HEK293 (cell line): ENCODE data around the gene NADK.
"Not testable (repeated sequence)": the region's sequence is repeated elsewhere in the genome, so short reads cannot be mapped to it uniquely, and the experiment has no call there.

Experiments
- CTCF ChIA-PET: fragments of 350-600 bp; formaldehyde crosslinking; extraction: SDS; loops from one replicate; lab custom pipeline; 2021; ENCODE audit warnings: antibody characterized with exemption; lab: Yijun Ruan, JAX
- POLR2A ChIA-PET: fragments of 300-600 bp; formaldehyde crosslinking; extraction: SDS; loops from one replicate; lab custom pipeline; 2020; ENCODE audit warnings: antibody characterized with exemption, inconsistent platforms; lab: Yijun Ruan, JAX
- H3K27ac ChIP-seq: fragments of 200-500 bp; sonication (Bioruptor generic); 2 replicates; pipeline ENCODE4 v1.5.1; 2014; ENCODE audit warnings: low read depth, low read length, control low read depth, inconsistent platforms; ENCODE audit errors: extremely low read depth
- H3K36me3 ChIP-seq, 2 experiments: fragments of 200-500 bp in 1 of 2; sonication (Bioruptor generic) in 1 of 2; 1 replicate in 1 of 2; 2 replicates in 1 of 2; pipeline ENCODE4 v1.5.1; 2014 to 2017; ENCODE audit warnings: inconsistent platforms in 2 of 2, low read length in 2 of 2; ENCODE audit not compliant: control insufficient read depth in 2 of 2, insufficient read depth in 1 of 2
- H3K4me1 ChIP-seq: fragments of 200-500 bp; sonication (Bioruptor generic); 2 replicates; pipeline ENCODE4 v1.5.1; 2014; ENCODE audit warnings: mild to moderate bottlenecking, low read length, inconsistent platforms; ENCODE audit not compliant: control insufficient read depth, insufficient read depth
- H3K4me3 ChIP-seq: 2 replicates; pipeline ENCODE4 v1.5.1; 2011; ENCODE audit warnings: low read depth, mild to moderate bottlenecking, control low read depth, low read length, moderate library complexity
- H3K9me3 ChIP-seq: fragments of 200-500 bp; sonication (Bioruptor generic); 2 replicates; pipeline ENCODE4 v1.5.1; 2014; ENCODE audit warnings: low read depth, low read length, inconsistent platforms; ENCODE audit not compliant: control insufficient read depth, insufficient read depth
- BCL11B ChIP-seq: fragments of 450-650 bp; formaldehyde crosslinking; IDR thresholded peaks from 2 replicates; pipeline ENCODE4 v1.5.1; 2016; ENCODE audit warnings: low read depth, missing biosample characterization, missing genetic modification characterization
- KLF17 ChIP-seq: fragments of 450-650 bp; formaldehyde crosslinking; IDR thresholded peaks from 2 replicates; pipeline ENCODE4 v1.5.1; 2016; ENCODE audit warnings: missing biosample characterization, missing genetic modification characterization
- KLF8 ChIP-seq: fragments of 450-650 bp; formaldehyde crosslinking; IDR thresholded peaks from 2 replicates; pipeline ENCODE4 v1.5.1; 2016; ENCODE audit warnings: missing biosample characterization, missing genetic modification characterization
- SP3 ChIP-seq: fragments of 450-650 bp; formaldehyde crosslinking; IDR thresholded peaks from 2 replicates; pipeline ENCODE4 v1.5.1; 2016; ENCODE audit warnings: missing biosample characterization, missing genetic modification characterization
- SP7 ChIP-seq: fragments of 450-650 bp; formaldehyde crosslinking; IDR thresholded peaks from 2 replicates; pipeline ENCODE4 v1.5.1; 2016; ENCODE audit warnings: missing biosample characterization, missing genetic modification characterization
- TRIM28 ChIP-seq: IDR thresholded peaks from 2 replicates; pipeline ENCODE4 v1.6.1; 2011; ENCODE audit warnings: low read length, control low read depth, borderline replicate concordance
- ZFHX2 ChIP-seq: fragments of 450-650 bp; formaldehyde crosslinking; conservative IDR thresholded peaks from 2 replicates; pipeline ENCODE4 v1.5.1; 2016; ENCODE audit warnings: missing biosample characterization, missing genetic modification characterization
- ZIC2 ChIP-seq: fragments of 450-650 bp; formaldehyde crosslinking; IDR thresholded peaks from 2 replicates; pipeline ENCODE4 v1.5.1; 2016; ENCODE audit warnings: missing biosample characterization, missing genetic modification characterization
- ZNF146 ChIP-seq: fragments of 450-650 bp; formaldehyde crosslinking; IDR thresholded peaks from 2 replicates; pipeline ENCODE4 v1.5.1; 2016; ENCODE audit warnings: missing biosample characterization, missing genetic modification characterization
- ZNF184 ChIP-seq: fragments of 450-650 bp; IDR thresholded peaks from 2 replicates; pipeline ENCODE4 v1.5.1; 2018; ENCODE audit warnings: missing biosample characterization, mild to moderate bottlenecking, missing genetic modification characterization
- ZNF37A ChIP-seq: fragments of 450-650 bp; IDR thresholded peaks from 2 replicates; pipeline ENCODE4 v1.5.1; 2018; ENCODE audit warnings: missing biosample characterization, missing genetic modification characterization
- ZSCAN30 ChIP-seq: fragments of 450-650 bp; IDR thresholded peaks from 2 replicates; pipeline ENCODE4 v1.5.1; 2018; ENCODE audit warnings: missing biosample characterization, mild to moderate bottlenecking, missing genetic modification characterization, moderate library complexity
- ZXDB ChIP-seq: fragments of 450-650 bp; formaldehyde crosslinking; IDR thresholded peaks from 2 replicates; pipeline ENCODE4 v1.5.1; 2016; ENCODE audit warnings: missing biosample characterization, missing genetic modification characterization
- TF ChIP-seq, protein P1 (sequence below): fragments of 450-650 bp; formaldehyde crosslinking; IDR thresholded peaks from 2 replicates; pipeline ENCODE4 v1.5.1; 2016; ENCODE audit warnings: missing biosample characterization, missing genetic modification characterization, borderline replicate concordance
- TF ChIP-seq, protein P2 (sequence below): fragments of 450-650 bp; IDR thresholded peaks from 2 replicates; pipeline ENCODE4 v1.5.1; 2018; ENCODE audit warnings: missing biosample characterization, missing genetic modification characterization

The NADK gene

DNA sequence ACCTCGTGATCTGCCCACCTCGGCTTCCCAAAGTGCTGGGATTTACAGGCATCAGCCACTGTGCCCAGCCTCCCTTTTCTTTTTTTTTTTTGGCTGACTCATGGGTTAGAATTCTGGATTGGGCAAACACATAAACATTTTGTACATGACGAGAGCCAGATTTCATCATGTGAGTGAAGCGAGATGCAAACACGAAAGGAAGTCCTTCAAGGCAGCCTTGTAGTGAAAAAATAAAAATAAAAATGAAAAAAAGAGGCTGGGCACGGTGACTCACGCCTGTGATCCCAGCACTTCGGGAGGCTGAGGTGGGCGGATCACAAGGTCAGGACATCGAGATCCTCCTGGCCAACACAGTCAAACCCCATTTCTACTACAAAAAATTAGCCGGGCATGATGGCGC, 37.3 kb downstream of the NADK start:
- H3K36me3 ChIP-seq, result peaks cover 0 to 15% of the 10 kb centered on the region in 2 experiments; a peak in 2 of 3 replicates
- CTCF ChIA-PET, H3K9me3 ChIP-seq, H3K4me1 ChIP-seq, POLR2A ChIA-PET, H3K4me3 ChIP-seq, H3K27ac ChIP-seq: not testable (repeated sequence)

GRCh38 chr1:1738799-1739337, 39.4 kb downstream of the NADK start:
- H3K9me3 ChIP-seq, POLR2A ChIA-PET, H3K4me3 ChIP-seq, H3K27ac ChIP-seq, CTCF ChIA-PET, H3K4me1 ChIP-seq: not testable (repeated sequence)
- H3K36me3 ChIP-seq, result peaks cover 0 to 25% of the 10 kb centered on the region in 2 experiments; a peak in 2 of 3 replicates

DNA sequence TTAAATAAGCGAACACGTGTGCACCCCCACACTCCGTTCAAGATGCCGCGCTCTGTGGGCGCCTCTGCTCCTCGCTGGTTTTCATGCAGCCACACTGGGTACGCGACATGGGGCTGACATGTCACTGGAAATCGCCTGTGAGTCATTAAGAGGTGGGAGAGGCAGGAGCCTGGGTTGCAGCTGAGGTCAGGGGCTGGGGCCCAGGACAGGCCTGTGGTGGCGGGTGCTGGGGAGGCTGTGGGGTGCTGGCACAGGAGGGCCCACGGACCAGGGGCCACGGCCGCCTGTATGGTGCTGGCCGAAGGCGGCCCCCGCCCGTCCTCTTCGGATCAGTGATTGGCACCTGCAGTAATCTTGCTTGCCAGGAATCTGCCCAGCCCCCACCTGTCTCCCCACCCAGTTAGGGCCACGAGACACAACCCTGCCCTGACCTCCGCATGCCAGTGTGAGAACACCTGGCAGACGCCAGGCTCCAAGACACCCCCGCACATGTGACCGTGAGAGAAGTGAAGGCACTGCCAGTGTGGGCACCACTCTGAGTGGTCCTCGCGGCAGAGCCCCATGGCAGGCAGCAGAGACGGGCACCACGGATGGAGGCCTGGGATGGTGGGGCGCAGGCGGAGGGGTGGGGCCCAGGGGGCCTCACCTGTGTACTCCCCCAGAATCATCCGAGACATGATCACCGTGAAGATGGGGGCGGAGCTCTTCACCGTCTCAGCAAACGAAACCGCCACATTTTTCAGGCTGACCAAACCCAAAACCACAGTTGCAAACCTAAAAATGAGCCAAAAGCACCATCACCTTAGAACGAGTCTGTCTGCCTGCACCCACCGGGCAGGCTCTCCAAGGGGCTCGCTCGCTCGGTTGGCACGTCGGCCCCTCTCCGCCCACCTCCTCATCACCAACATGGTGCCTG, 40.3 kb downstream of the NADK start:
- H3K27ac ChIP-seq, CTCF ChIA-PET, H3K9me3 ChIP-seq, POLR2A ChIA-PET, H3K4me3 ChIP-seq, H3K4me1 ChIP-seq: not testable (repeated sequence)
- peaks cover under 1 to 30% of the 10 kb centered on the region in 2 experiments; a peak in 2 of 3 replicates for H3K36me3 ChIP-seq

- Histone ChIP-seq H3K4me1 (no peaks in the 10 kb centered on the region), H3K36me3 (peaks cover 17 to 41% of the 10 kb centered on the region in 2 experiments; a peak in 2 of 3 replicates), H3K9me3 (no peaks in the 10 kb centered on the region), H3K4me3 (no peak overlapping the region), H3K27ac (no peak overlapping the region)
- CTCF ChIA-PET, result no interaction called here
- POLR2A ChIA-PET, result interaction anchor here (0.7 kb wide), 1 partner anchor 45 kb away, joined by 4 read pairs; no protein-coding TSS in a partner anchor
- TF ChIP-seq ZNF37A (tag by site-specific recombination), result no peak
- no peak for TF ChIP-seq ZNF146 (tag by site-specific recombination)
- no peak for TF ChIP-seq ZFHX2 (tag by site-specific recombination)
- TF ChIP-seq SP7, result no peak
- no peak for TF ChIP-seq ZXDB (tag by site-specific recombination)
- TF ChIP-seq, protein P1, sequence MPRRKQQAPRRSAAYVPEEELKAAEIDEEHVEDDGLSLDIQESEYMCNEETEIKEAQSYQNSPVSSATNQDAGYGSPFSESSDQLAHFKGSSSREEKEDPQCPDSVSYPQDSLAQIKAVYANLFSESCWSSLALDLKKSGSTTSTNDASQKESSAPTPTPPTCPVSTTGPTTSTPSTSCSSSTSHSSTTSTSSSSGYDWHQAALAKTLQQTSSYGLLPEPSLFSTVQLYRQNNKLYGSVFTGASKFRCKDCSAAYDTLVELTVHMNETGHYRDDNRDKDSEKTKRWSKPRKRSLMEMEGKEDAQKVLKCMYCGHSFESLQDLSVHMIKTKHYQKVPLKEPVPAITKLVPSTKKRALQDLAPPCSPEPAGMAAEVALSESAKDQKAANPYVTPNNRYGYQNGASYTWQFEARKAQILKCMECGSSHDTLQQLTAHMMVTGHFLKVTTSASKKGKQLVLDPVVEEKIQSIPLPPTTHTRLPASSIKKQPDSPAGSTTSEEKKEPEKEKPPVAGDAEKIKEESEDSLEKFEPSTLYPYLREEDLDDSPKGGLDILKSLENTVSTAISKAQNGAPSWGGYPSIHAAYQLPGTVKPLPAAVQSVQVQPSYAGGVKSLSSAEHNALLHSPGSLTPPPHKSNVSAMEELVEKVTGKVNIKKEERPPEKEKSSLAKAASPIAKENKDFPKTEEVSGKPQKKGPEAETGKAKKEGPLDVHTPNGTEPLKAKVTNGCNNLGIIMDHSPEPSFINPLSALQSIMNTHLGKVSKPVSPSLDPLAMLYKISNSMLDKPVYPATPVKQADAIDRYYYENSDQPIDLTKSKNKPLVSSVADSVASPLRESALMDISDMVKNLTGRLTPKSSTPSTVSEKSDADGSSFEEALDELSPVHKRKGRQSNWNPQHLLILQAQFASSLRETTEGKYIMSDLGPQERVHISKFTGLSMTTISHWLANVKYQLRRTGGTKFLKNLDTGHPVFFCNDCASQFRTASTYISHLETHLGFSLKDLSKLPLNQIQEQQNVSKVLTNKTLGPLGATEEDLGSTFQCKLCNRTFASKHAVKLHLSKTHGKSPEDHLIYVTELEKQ (tag by site-specific recombination), result no peak
- no peak for TF ChIP-seq KLF17
- TF ChIP-seq ZIC2, result no peak
- TF ChIP-seq SP3 (tag by site-specific recombination), result no peak
- TF ChIP-seq TRIM28, result no peak
- no peak for TF ChIP-seq ZNF184 (tag by site-specific recombination)
- no peak for TF ChIP-seq ZSCAN30 (tag by site-specific recombination)
- TF ChIP-seq KLF8 (tag by site-specific recombination), result no peak
- TF ChIP-seq, protein P2, sequence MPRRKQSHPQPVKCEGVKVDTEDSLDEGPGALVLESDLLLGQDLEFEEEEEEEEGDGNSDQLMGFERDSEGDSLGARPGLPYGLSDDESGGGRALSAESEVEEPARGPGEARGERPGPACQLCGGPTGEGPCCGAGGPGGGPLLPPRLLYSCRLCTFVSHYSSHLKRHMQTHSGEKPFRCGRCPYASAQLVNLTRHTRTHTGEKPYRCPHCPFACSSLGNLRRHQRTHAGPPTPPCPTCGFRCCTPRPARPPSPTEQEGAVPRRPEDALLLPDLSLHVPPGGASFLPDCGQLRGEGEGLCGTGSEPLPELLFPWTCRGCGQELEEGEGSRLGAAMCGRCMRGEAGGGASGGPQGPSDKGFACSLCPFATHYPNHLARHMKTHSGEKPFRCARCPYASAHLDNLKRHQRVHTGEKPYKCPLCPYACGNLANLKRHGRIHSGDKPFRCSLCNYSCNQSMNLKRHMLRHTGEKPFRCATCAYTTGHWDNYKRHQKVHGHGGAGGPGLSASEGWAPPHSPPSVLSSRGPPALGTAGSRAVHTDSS, result no peak
- no peak for TF ChIP-seq BCL11B (tag by site-specific recombination)
Measured at GRCh38 chr1:1732381-1732780, 45.9 kb downstream of the NADK start.
